Left hindlimb (tissue), 1 donor: ENCODE data around the gene PIK3C2A.

Experiments used
- DNase-seq: peaks from one replicate; pipeline ENCODE4 v3.0.0-alpha.2; 2018

The PIK3C2A gene

DNA sequence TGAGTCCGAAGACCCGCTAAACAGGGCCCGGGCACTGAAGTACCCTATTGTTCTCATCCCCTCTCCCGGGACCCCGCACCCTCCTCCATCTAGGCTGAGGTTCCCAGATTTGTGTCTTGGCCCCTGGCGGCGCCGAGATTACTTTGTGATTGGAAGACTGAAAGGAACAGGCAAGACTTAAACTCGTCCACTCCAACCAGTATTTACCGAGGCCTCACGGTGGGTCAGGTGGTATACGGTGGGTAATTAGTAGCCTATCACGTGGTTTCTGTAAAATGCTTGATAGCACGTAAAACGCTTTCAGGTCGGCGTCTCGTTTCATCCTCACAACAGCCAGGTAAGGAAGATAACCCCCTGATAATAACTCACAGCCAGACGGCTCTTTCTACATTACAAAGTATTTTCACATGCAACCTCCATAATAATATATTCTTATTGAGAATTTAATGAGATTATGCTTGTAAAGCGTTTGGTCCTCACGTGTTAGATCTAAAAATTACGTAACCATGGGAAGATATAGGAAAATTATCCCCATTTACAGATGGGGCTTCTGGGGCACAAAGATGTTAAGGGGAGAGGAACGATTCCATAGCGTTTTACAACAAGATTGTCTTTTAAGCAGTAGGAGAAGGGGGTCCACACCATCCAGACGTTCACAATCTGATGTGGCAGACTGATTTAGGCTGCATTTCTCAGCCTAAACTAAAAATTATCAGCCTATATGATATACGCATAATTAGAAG is 642 bp upstream of the PIK3C2A start:
- no peak for DNase-seq

DNA sequence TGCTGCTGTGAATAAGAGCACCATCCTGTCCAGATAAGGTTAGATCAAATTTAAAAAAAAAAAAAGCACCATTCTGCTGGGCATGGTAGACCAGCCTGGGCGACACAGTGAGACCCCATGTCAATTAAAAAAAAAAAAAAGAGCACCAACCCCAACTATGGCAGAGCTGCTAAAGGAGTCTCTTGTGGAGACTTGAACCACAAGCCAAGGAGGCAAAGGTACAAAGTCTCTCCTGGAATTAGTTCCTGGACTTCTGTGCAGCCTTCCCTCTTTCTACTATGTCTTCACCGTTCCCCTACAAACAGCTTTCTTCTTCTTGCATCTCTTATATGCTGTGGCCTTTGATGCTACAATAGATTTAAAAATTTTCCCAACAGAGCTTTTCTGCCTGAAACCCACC is 1.3 kb downstream of the PIK3C2A start:
- DNase-seq, result no peak

DNA sequence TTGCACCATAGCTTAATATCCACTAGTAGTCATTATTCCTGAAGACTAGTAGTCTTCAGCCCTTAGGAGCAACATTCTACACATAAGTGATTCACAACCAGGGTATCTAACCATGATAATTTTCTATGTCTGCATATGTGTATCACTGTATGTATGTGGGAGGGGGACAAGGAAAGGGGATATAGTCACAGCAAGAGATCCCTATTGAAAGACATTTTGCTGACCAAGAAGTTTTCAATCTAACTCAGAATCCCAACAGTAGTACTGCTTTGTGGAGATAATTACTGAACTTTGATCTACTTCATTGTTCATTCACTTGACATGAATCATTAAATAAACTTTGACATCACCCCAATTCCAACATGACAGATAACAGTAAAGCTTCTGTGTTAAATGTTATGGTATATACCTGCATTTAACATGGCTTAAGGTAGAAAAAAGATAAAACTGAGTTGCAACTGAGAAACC is 10.3 kb downstream of the PIK3C2A start:
- no peak for DNase-seq

DNA sequence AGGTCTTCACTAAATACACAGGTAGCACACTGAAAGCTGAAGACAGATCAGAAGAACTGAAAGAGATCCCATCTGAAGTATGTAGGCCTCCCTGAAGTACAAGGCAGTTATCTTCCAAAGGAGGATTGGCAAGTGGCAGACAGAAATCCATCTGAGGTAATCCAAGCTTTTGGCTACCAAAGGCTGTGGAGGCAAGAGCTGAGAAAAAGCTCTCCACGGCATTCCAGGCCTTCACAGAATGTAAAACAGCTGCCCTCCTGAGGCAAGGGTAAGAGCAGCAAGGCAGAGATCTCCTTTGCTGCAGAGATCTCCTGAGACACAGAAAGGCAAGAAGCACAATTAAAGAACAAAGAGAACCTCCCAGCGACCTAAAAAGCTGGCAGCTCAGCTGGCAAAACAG is 19.1 kb downstream of the PIK3C2A start:
- no peak for DNase-seq

DNA sequence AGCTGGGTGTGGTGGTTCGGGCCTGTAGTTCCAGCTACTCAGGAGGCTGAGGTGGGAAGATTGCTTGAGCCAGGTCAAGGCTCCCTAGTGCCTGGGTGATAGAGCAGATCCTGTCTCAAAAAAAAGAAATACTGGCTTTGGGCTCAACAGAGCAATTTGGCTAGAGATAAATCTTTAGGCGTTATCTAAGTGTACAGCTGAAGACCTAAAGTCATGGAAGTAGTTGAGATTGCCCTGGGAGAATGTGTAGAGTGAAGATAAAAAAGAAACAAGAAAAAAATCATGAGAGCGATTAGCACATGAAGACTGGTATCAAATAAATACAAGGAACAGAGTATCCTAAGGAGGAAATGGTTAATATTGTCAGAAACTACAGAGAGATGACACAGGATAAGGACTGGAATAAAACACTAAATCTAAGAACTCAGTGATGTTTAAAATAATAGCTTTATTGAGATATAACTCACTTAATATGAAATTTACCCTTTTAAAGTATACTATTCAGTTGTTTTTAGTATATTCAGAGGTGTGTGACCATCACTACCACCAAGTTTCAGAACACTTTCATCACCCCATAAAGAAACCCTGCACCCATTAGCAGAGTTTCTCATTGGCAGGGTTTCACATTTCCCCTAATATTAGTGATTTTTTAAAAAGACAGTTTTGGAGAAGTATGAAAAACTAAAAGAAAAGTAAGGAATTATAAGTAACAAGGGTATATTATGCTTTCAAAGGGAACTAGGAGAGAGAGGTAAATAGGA is 20.7 kb downstream of the PIK3C2A start:
- DNase-seq, result no peak

DNA sequence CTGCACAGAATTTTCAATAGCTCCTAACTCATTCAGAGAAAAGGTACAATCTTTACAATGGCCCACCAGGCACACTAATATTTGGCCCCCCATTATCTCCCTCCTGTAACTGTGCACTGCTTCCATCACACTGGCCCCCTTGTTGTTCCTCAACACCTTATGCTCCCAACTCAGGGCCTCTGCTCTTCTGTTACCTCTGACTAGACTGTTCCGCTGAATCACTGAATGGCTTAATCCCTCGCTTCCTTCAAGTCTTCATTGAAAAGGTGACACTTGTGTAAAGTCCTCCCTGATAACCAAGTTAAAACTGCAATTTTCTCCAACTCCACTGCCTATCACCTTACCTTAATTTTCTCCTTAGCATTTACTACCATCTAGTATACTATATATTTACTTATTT is 21.8 kb downstream of the PIK3C2A start:
- no peak for DNase-seq

DNA sequence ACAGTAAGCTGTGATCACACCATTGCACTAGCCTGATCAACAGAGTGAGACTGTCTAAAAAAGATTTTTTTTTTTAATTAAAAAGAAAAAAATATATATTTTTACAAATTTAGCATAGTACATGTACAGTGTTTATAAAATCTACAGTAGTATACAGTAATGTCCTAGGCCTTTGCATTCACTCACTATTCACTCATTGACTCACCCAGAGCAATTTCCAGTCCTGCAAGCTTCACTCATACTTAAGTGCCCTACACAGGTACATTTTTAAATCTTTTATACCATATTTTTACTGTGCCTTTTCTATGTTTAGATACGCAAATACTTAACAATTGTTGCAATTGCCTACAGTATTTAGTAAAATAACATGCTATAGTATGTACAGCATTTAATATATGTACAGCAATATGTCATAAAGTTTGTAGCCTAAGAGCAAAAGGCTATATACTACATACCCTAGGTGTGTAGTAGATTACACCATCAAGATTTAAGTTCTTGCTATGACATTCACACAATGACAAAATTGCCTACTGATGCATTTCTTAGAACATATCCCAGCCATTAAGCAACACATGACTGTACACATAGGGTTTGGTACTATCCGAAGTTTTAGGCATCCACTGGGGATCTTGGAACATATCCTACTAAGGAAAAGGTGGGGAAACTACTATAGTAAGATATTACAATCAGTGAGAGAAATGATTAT is 22.8 kb downstream of the PIK3C2A start:
- DNase-seq, result no peak

DNA sequence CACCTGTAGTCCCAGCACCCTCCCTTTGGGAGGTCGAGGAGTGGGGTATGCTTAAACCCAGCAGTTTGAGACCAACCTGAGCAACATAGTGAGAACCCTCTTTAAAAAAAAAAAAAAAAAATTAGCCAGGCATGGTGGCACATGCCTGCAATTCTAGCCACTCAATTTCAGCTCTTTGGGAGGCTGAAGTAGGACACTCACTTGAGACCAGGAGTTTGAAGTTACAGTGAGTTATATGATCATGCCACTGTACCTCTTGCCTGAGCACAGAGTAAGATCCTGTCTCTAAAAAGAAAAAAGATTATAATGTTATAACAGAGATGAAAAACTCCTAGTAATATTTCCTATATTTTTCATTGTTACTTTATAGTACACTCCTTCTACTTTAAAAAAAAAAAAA is 23.9 kb downstream of the PIK3C2A start:
- DNase-seq, result no peak

DNA sequence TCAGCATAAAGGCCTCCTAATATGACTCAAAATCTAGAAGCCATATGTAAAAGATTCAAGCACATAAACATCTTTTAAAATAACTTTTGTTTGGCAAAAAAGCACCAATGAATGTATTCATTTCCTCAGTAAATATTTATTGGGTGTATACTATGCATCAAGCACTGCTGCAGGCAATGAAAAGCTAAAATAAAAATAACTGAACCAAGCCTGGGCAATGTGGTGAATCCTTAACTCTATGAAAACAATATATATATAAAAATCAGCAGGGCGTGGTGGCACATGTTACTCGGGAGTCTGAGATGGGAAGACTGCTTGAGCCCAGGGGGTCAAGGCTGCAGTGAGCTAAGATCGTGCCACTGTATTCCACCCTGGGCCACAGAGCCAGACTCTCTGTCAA is 27.8 kb downstream of the PIK3C2A start:
- no peak for DNase-seq

DNA sequence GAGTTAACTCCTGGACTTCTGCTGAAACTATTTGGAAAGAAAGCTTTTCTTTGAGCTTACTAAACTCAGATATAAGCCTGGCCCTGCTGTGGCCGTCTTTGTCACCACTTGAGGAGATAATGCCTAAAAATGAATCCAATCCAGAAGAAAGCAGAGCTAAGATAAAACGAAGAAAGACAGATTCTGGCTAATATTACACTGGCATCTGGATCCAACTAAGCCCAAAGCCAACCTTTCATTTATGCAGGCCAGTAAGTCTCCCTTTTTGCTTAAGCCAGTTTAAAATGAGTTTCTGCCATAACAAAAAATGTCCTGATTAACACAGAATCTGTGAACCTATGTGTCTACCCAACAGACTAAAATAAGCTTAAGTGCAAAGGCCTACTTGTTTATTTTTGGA is 34.5 kb downstream of the PIK3C2A start:
- no peak for DNase-seq

DNA sequence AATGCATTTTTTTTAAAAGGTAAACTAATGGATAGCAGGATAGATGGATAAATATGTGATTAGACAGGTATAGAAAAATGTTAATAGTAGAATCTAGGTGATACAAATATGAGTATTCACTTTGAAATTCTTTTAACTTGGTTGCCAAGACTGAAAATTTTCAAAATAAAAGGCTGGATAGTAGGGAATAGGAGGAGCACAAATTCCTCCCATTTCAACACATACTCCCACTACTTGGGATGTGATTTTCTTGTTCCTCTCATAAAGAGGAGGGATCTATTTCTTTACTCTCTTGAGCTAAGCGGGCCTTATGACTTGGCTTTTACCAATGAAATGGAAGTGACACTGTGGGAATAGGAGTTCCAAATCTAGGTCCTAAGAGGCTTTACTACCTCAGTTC is 35.9 kb downstream of the PIK3C2A start:
- no peak for DNase-seq

DNA sequence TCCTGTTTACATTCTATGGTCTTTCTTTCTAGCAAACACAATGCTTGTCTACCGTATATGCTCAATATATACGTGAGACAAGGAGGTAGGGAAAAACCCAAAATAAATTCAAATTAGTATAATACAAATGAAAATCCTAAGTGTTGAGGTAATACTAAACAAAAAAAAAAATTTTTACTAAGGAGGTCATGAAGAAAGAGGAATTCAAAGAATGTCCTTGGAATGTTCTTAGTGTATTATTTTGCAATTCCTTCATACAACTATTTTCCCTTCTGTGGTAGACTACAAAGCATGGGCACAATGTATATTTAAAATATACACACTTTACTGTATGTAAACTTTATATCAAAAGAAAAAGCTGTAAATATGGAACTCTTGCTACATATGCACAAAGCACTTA is 36.4 kb downstream of the PIK3C2A start:
- no peak for DNase-seq

DNA sequence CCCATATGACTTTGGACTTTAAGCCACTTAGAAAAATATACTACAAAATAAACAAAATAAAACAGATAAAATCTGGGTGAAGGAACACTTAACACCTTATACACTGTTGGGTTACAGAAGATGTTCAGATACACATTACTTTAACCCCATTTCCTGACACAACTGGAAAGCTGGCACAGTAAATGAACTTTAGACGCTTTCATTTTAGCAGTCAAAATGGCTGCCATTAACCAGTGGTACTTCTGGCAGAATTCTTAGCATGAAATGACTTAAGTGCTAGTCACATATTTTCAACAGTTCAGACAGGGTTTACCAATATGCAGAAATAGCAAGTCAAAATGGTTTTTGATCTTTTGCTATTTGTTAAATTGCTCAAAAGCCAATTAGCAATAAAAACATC is 37.9 kb downstream of the PIK3C2A start:
- DNase-seq, result no peak

DNA sequence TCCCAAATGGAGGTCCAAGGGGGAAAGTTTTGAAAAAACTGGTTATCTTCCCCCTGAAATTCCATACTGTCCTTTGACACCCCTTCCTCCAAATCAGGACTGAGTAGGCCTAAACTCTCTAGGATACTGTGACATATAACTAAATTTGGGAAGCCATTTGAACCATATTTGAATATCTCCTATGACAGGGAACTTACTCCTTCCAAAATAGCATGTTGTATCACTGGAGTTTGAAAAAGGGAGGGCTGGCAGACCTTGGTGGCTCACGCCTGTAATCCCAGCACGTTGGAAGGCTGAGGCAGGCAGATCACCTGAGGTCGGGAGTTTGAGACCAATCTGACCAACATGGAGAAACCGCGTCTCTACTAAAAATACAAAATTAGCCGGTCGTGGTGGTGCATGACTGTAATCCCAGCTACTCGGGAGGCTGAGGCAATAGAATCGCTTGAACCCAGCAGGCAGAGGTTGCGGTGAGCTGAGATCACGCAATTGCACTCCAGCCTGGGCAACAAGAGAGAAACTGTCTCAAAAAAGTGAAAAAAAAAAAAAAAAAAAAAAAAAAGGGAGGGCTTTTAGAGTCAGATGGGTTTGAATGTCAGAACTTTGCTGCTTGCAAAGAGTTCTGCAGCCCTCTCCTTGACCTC is 42.4 kb downstream of the PIK3C2A start:
- no peak for DNase-seq

DNA sequence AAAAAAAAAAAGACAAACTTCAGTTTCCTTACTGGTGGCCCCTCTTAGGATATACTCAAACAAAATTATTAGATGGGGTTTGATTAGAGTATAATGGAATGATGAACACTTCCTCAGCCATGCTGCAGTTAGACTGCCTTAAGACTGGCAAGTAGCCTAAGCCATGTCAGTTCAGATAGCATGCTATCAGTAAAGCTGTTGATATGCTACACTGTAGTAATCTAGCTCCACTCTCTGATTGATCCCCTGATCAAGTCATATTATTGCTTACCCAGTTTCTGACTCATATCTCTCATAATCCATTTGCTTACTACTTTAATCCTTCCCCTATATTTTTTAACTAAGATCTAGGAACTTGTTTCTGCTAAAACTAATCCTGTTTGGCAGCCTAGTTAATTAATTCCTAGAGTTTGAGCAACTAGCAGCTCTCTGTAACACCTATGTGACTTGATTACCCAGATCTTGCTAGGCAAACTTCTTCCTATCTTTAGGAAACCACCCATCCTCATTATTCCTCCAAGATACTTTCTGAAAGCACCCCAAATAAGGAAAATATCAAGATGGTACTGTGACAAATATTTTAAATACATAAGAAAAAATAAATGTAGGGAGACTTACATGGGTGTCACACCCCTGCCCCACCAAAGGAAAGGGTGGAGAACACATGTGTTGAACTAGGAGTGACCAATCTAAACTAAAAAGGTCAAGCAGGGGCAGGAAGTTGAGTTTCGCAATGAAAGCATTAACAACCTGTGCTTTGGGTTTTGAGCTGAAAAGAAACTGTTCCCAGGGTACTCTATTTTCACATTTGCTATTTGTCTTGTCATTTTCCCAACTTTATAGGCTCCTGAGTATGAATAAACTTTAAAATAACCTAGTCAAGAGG is 43.2 kb downstream of the PIK3C2A start:
- DNase-seq, result no peak

DNA sequence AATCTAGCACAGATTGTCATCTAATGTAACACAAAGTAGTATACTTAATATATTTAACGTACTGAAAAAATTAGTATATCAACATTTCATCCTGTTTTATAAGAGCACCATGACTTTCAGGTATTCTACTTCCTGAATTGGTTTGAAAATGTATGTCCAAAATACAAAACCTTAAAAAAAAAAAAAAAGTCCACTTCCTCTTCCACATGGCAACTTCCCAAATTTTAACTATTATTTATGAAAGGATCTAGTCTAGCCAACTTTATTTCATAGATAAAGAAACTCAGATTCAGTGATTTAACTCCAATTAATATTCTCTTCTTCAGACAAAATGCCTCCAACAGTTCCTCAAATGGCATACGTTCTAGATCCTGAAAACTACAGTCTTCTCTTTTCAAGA is 44.0 kb downstream of the PIK3C2A start:
- no peak for DNase-seq

DNA sequence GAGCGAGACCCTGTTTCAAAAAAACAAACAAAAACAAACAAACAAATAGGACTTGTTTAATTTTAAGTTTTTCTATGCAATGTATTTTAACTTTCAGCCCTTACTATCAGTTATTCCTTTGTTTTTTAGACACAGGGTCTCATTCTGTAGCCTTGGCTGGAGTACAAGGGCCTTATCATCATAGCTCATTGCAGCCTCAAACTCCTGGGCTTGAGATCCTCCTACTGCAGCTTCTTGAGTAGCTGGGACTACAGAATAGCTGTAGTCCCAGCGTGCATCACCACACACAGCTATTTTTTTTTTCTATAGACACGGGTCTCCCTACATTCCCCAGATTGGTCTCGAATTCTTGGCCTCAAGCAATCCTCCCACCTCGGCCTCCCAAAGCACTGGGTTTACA is 44.5 kb downstream of the PIK3C2A start:
- DNase-seq, result no peak

DNA sequence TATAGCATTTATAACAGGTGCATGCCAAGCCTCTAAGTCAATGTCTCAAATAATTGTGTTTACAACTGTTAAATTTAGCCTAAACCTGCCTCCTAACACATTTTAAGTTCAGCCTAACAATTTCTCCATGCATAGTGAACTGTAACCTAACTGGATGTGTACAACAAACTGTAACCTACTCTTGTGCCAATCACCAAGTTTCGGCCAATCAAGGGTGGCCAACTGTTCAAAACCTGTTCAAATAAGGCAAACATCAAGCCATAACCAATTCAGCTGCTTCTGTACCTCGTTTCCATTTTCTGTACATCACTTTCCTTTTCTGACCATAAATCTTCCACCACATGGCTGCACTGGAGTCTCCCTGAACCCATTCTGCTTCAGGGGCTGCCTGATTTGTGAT is 45.4 kb downstream of the PIK3C2A start:
- no peak for DNase-seq

DNA sequence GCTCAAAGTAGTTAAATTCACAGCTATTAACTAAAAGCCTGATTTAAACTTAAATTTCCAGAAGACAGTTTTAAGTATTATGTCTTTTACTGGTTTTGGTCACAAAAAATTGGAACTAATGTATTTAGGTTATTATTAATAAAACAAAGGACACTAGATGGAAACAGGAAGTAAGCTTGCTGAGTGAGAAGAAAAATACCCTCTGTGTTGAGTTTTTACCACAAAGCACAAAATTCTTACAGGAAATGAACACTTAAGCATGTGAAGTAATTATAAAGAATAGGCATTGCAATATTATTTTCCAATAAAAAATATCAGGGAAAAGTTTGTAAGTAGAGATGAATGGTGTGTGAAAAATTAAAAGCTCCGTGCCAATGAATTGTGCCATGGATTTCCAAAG is 46.3 kb downstream of the PIK3C2A start:
- no peak for DNase-seq

DNA sequence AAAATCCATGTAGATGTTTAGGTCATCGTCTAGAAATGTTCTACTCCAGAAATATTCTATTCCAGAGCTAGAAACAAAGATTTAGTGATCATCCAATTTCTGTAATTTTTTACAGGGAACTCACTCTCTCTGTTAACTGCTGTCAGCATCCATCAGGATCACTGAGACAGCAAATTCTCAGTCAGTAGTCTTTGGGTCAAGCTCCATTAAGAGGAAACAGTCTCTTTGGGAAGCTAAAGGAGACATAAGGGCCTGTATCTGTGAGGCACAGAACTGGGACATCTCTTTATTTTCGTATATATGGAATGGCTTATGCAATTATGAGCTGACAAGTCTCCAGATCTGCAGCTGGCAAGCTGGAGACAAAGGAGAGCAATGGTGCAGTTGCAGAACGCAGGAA is 48.3 kb downstream of the PIK3C2A start:
- no peak for DNase-seq
